GM23338 (cell line): ENCODE measurements around the gene KCNK10. TPM values are rescaled to one million over a fixed set of nuclear protein-coding genes. Genes with fewer than 3 reads are reported as not detected.

Experiments used
- ATAC-seq: fragments of 200-7000 bp; cut with Tn5 transposase; 3 replicates; pipeline ENCODE4 v1.9.1; 2020
- DNase-seq: peaks from one replicate; pipeline ENCODE4 v3.0.0-alpha.2; 2015; ENCODE audit warnings: low spot score
- H2AFZ ChIP-seq: fragments of 200-600 bp; sonication (generic); 2 replicates; pipeline ENCODE4 v1.8.0; 2016; ENCODE audit warnings: antibody characterized with exemption, mild to moderate bottlenecking, moderate library complexity
- H3F3A ChIP-seq: fragments of 200-600 bp; sonication (generic); replicated peaks from 2 replicates; pipeline ENCODE4 v1.8.0; 2017; ENCODE audit warnings: antibody characterized with exemption, mixed run types, low read depth
- H3K27ac ChIP-seq: fragments of 200-600 bp; sonication (generic); 2 replicates; pipeline ENCODE4 v1.6.1; 2016; ENCODE audit warnings: low read depth
- H3K27me3 ChIP-seq: fragments of 200-600 bp; sonication (generic); 2 replicates; pipeline ENCODE4 v1.8.0; 2016; ENCODE audit warnings: mild to moderate bottlenecking, mixed run types, moderate library complexity; ENCODE audit not compliant: insufficient read depth
- H3K36me3 ChIP-seq: fragments of 200-600 bp; sonication (generic); 2 replicates; pipeline ENCODE4 v1.8.0; 2016; ENCODE audit warnings: mild to moderate bottlenecking; ENCODE audit not compliant: insufficient read depth
- H3K4me1 ChIP-seq: fragments of 200-600 bp; sonication (generic); 2 replicates; pipeline ENCODE4 v1.8.0; 2016; ENCODE audit warnings: mild to moderate bottlenecking, moderate library complexity; ENCODE audit not compliant: insufficient read depth
- H3K4me2 ChIP-seq: fragments of 200-600 bp; sonication (generic); 2 replicates; pipeline ENCODE4 v1.7.1; 2017; ENCODE audit warnings: mixed run types
- H3K4me3 ChIP-seq: fragments of 200-600 bp; sonication (generic); 2 replicates; pipeline ENCODE4 v1.6.1; 2016; ENCODE audit warnings: mixed run types
- H3K79me2 ChIP-seq: fragments of 200-600 bp; sonication (generic); replicated peaks from 2 replicates; pipeline ENCODE4 v1.8.0; 2017; ENCODE audit warnings: mild to moderate bottlenecking; ENCODE audit not compliant: insufficient read depth
- H3K9me2 ChIP-seq: fragments of 200-600 bp; sonication (generic); 2 replicates; pipeline ENCODE4 v1.8.0; 2017; ENCODE audit not compliant: insufficient read depth
- H4K20me1 ChIP-seq: fragments of 200-600 bp; sonication (generic); replicated peaks from 2 replicates; pipeline ENCODE4 v1.8.0; 2017; ENCODE audit warnings: mild to moderate bottlenecking; ENCODE audit not compliant: insufficient read depth
- H3K27ac Mint-ChIP-seq: 2 replicates; pipeline ENCODE4 v1.8.0; 2020; ENCODE audit warnings: inconsistent platforms, mild to moderate bottlenecking, moderate library complexity, mixed read lengths
- H3K27me3 Mint-ChIP-seq: 3 replicates; pipeline ENCODE4 v1.8.0; 2022; ENCODE audit warnings: low read depth, mild to moderate bottlenecking, moderate library complexity, mixed read lengths, inconsistent platforms; ENCODE audit not compliant: insufficient read depth, poor library complexity
- H3K36me3 Mint-ChIP-seq: 3 replicates; pipeline ENCODE4 v1.8.0; 2021; ENCODE audit warnings: low read depth, mild to moderate bottlenecking, inconsistent platforms, moderate library complexity, mixed read lengths
- H3K4me1 Mint-ChIP-seq: 3 replicates; pipeline ENCODE4 v1.8.0; 2020; ENCODE audit warnings: mild to moderate bottlenecking, inconsistent platforms, mixed read lengths
- H3K4me3 Mint-ChIP-seq: 3 replicates; pipeline ENCODE4 v1.8.0; 2021; ENCODE audit warnings: moderate library complexity, mild to moderate bottlenecking, inconsistent platforms, mixed read lengths
- H3K9me3 Mint-ChIP-seq: 3 replicates; pipeline ENCODE4 v1.8.0; 2020; ENCODE audit warnings: moderate library complexity, mild to moderate bottlenecking, inconsistent platforms, mixed read lengths
- CREB1 ChIP-seq: fragments of 250-450 bp; sonication (Bioruptor Pico); IDR thresholded peaks from 2 replicates; pipeline ENCODE4 v1.5.0; 2020; ENCODE audit warnings: low read depth, mild to moderate bottlenecking, moderate library complexity
- EZH2 ChIP-seq: fragments of 200-600 bp; sonication (generic); IDR thresholded peaks from one replicate; pipeline ENCODE4 v1.8.0; 2017; ENCODE audit warnings: antibody characterized with exemption, mild to moderate bottlenecking, low read depth; ENCODE audit not compliant: unreplicated experiment
- EZH2phosphoT487 ChIP-seq: fragments of 200-600 bp; sonication (generic); IDR thresholded peaks from one replicate; pipeline ENCODE4 v1.8.1; 2018; ENCODE audit warnings: antibody characterized with exemption; ENCODE audit not compliant: unreplicated experiment
- JUNB ChIP-seq: IDR thresholded peaks from one replicate; pipeline ENCODE4 v1.6.1; 2016; ENCODE audit warnings: antibody characterized with exemption; ENCODE audit not compliant: unreplicated experiment
- NANOG ChIP-seq: IDR thresholded peaks from 2 replicates; pipeline ENCODE4 v1.6.1; 2016; ENCODE audit warnings: antibody characterized with exemption, borderline replicate concordance
- ZNF114 ChIP-seq: fragments of 250-450 bp; sonication (Bioruptor Pico); IDR thresholded peaks from 2 replicates; pipeline ENCODE4 v1.5.0; 2020; ENCODE audit warnings: mild to moderate bottlenecking, moderate library complexity
- polyA plus RNA-seq: library from polyadenylated mRNA; unstranded; fragments of >200 nt; fragmentation: Nextera tagmentation; extraction: Ambion mirVana; gene quantifications from 2 replicates; pipeline ENCODE4 v1.2.1, GENCODE V29; 2016
- total RNA-seq: library from RNA; depleted of rRNA; stranded (reverse); fragments of >200 nt; shearing (Covaris generic); gene quantifications from 2 replicates; pipeline ENCODE4 v1.2.3, GENCODE V29; 2014
- TF ChIP-seq, protein P1 (sequence below): IDR thresholded peaks from 2 replicates; pipeline ENCODE4 v1.6.1; 2016; ENCODE audit warnings: antibody characterized with exemption
- TF ChIP-seq, protein P2 (sequence below): fragments of 250-450 bp; sonication (Bioruptor Pico); IDR thresholded peaks from 2 replicates; pipeline ENCODE4 v1.5.0; 2020; ENCODE audit warnings: mild to moderate bottlenecking, moderate library complexity

The KCNK10 gene
- total and polyA plus RNA-seq, 2 experiments from 2014 or later, result 0.29 to 1.0 TPM

DNA sequence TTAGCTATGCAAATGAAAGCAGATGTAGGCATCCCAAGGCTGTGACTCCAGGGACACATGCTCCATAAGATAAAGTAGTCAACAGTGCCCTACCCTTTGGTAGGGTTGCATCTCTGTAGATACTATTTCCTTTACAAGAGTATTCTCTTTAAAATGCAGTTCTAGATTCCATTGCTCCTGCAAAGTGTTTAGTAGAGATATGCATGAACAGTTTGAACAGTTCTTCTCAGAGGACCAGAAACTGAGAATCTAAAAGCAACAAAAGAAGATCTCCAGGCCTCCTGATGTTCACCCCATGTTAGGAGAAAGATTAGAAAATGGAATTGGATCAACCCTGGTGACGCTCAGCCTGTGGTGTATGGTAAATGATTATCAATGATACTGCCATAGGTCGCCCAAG, 121.2 kb downstream of the KCNK10 start (continued):
- TF ChIP-seq, protein P1, sequence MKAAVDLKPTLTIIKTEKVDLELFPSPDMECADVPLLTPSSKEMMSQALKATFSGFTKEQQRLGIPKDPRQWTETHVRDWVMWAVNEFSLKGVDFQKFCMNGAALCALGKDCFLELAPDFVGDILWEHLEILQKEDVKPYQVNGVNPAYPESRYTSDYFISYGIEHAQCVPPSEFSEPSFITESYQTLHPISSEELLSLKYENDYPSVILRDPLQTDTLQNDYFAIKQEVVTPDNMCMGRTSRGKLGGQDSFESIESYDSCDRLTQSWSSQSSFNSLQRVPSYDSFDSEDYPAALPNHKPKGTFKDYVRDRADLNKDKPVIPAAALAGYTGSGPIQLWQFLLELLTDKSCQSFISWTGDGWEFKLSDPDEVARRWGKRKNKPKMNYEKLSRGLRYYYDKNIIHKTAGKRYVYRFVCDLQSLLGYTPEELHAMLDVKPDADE, result no peak
- TF ChIP-seq ZNF114 (CRISPR knock-in tag), result no peak
- TF ChIP-seq, protein P2, sequence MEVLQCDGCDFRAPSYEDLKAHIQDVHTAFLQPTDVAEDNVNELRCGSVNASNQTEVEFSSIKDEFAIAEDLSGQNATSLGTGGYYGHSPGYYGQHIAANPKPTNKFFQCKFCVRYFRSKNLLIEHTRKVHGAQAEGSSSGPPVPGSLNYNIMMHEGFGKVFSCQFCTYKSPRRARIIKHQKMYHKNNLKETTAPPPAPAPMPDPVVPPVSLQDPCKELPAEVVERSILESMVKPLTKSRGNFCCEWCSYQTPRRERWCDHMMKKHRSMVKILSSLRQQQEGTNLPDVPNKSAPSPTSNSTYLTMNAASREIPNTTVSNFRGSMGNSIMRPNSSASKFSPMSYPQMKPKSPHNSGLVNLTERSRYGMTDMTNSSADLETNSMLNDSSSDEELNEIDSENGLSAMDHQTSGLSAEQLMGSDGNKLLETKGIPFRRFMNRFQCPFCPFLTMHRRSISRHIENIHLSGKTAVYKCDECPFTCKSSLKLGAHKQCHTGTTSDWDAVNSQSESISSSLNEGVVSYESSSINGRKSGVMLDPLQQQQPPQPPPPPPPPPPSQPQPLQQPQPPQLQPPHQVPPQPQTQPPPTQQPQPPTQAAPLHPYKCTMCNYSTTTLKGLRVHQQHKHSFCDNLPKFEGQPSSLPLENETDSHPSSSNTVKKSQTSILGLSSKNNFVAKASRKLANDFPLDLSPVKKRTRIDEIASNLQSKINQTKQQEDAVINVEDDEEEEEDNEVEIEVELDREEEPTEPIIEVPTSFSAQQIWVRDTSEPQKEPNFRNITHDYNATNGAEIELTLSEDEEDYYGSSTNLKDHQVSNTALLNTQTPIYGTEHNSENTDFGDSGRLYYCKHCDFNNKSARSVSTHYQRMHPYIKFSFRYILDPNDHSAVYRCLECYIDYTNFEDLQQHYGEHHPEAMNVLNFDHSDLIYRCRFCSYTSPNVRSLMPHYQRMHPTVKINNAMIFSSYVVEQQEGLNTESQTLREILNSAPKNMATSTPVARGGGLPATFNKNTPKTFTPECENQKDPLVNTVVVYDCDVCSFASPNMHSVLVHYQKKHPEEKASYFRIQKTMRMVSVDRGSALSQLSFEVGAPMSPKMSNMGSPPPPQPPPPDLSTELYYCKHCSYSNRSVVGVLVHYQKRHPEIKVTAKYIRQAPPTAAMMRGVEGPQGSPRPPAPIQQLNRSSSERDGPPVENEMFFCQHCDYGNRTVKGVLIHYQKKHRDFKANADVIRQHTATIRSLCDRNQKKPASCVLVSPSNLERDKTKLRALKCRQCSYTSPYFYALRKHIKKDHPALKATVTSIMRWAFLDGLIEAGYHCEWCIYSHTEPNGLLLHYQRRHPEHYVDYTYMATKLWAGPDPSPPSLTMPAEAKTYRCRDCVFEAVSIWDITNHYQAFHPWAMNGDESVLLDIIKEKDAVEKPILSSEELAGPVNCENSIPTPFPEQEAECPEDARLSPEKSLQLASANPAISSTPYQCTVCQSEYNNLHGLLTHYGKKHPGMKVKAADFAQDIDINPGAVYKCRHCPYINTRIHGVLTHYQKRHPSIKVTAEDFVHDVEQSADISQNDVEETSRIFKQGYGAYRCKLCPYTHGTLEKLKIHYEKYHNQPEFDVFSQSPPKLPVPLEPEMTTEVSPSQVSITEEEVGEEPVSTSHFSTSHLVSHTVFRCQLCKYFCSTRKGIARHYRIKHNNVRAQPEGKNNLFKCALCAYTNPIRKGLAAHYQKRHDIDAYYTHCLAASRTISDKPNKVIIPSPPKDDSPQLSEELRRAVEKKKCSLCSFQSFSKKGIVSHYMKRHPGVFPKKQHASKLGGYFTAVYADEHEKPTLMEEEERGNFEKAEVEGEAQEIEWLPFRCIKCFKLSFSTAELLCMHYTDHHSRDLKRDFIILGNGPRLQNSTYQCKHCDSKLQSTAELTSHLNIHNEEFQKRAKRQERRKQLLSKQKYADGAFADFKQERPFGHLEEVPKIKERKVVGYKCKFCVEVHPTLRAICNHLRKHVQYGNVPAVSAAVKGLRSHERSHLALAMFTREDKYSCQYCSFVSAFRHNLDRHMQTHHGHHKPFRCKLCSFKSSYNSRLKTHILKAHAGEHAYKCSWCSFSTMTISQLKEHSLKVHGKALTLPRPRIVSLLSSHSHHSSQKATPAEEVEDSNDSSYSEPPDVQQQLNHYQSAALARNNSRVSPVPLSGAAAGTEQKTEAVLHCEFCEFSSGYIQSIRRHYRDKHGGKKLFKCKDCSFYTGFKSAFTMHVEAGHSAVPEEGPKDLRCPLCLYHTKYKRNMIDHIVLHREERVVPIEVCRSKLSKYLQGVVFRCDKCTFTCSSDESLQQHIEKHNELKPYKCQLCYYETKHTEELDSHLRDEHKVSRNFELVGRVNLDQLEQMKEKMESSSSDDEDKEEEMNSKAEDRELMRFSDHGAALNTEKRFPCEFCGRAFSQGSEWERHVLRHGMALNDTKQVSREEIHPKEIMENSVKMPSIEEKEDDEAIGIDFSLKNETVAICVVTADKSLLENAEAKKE, result no peak
- no peak for TF ChIP-seq JUNB
- no peak for TF ChIP-seq EZH2

DNA sequence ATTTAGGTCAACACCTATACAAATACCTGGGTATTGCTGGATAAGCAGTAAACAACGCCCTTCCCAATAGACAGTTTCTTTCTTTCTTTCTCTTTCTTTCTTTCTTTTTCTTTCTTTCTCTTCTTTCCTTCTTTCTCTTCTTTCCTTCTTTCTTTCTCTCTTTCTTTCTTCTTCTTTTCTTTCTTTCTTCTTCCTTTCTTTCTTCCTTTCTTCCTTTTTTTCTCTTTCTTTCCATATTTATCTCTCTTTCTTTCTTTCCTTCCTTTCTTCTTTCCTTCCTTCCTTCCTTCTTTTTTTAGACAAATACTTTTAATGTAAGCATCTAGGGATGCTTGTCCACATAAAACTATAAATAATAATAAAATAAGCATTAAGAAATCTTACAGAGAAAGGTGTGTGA, 123.2 kb downstream of the KCNK10 start:
- H3K36me3 ChIP-seq, result no peaks in the 10 kb centered on the region
- H3K79me2 ChIP-seq, result no peaks in the 10 kb centered on the region
- H3K9me2 ChIP-seq, result peaks cover 2% of the 10 kb centered on the region; the same call in 1 of the 2 replicates
- Mint-ChIP-seq H3K4me3 (no peak overlapping the region), H3K4me1 (peaks cover 15% of the 10 kb centered on the region), H3K27ac (no peak overlapping the region), H3K36me3 (no peaks in the 10 kb centered on the region), H3K27me3 (peaks cover 4% of the 10 kb centered on the region), H3K9me3 (no peaks in the 10 kb centered on the region)
- no peak for ATAC-seq
- H3K27me3 ChIP-seq, result no peaks in the 10 kb centered on the region
- H4K20me1 ChIP-seq, result no peaks in the 10 kb centered on the region
- H2AFZ ChIP-seq, result no peak overlapping the region
- H3K27ac ChIP-seq, result no peak overlapping the region
- H3F3A ChIP-seq, result no peaks in the 10 kb centered on the region
- H3K4me3 ChIP-seq, result no peak overlapping the region
- no peak overlapping the region for H3K4me2 ChIP-seq
- peaks cover 10% of the 10 kb centered on the region; the same call in 1 of the 2 replicates for H3K4me1 ChIP-seq
- no peak for DNase-seq
- TF ChIP-seq EZH2phosphoT487 (no peak), EZH2 (no peak), NANOG (no peak), ZNF114 (CRISPR knock-in tag) (no peak), CREB1 (no peak), JUNB (no peak)
- TF ChIP-seq, protein P2, result no peak
